PC-3 (cell line): Measurements from ENCODE around the gene DTD1.

Experiments used
- CTCF ChIP-seq: fragments of 300-600 bp; sonication (generic); conservative IDR thresholded peaks from 2 replicates; pipeline ENCODE4 v1.5.1; 2017; ENCODE audit warnings: antibody characterized with exemption, low read depth, mild to moderate bottlenecking, low read length
- EZH2 ChIP-seq: fragments of 300-600 bp; sonication (generic); IDR thresholded peaks from one replicate; pipeline ENCODE4 v1.6.1; 2017; ENCODE audit warnings: antibody characterized with exemption, mild to moderate bottlenecking, low read length; ENCODE audit not compliant: unreplicated experiment
- EZH2phosphoT487 ChIP-seq: fragments of 300-600 bp; sonication (generic); IDR thresholded peaks from 2 replicates; pipeline ENCODE4 v1.6.1; 2018; ENCODE audit warnings: mild to moderate bottlenecking, antibody characterized with exemption, low read length, borderline replicate concordance

GRCh38 chr20:18717062-18717461 lies 129.2 kb downstream of the DTD1 start:
- no peak for TF ChIP-seq CTCF
- TF ChIP-seq EZH2phosphoT487: no peak
- TF ChIP-seq EZH2: no peak
